CD4-positive, alpha-beta T cell treated with Interleukin-17A for 1 hour (primary cell): ENCODE data around the gene LRPPRC.

Source experiments
- DNase-seq: peaks from one replicate; pipeline ENCODE4 v3.0.0-alpha.2; 2020

The LRPPRC gene

DNA sequence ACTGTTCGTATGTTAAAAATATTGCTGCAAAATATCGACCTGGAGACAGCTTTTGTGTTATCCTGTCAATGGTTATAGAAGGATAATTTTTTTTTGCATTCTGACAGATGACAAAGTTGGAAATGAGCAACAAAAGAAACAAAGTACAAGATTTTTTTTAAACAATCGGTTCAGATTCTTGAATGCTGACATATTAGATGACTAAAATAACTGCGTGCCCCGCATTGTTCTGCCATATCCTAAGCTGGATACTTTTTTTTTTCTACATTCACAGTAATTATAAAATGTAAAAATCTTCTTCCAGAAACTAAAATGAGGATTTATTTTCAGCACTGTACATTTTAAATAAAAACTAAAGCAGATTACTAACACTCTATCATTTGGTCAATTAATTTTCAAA is 89.9 kb downstream of the LRPPRC start:
- no peak for DNase-seq

DNA sequence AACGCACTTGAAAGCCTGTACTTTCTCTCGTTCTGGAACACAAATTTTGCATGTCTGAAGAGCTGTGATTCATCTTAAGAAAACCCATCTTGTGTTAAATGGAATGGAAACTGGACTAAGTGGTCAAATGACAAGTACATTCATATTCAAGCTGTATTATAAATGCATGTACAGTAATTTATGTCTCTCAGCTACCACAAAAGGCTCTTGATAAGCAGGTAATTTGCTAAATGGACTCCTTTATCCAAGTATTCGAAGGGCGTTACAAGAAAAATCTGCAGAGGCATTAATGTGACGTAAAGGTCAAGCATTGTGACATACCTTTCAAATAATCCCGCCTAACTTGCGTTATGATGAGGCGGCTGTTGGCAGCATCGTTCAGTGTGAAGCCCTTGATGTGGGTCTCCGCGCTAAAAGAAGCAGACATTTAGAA is 90.4 kb downstream of the LRPPRC start:
- DNase-seq = no peak

DNA sequence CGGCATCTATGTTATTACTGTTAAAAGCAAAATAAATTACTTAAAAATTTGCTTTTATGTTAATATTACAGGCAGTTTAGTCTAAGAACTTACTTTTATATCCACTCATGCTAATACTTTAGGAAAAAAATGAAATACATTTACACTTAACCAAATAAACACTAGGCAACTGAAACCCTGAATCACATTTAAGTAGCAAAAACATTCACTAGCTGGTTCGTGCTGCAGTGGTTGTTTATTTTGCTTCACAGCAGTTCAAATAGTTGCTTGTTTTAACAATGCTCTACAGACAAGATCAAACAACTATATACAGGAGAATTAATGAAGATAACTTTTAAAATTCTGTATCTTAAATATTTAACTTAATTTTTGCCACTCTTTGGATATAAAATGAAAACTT is 96.2 kb downstream of the LRPPRC start:
- no peak for DNase-seq

DNA sequence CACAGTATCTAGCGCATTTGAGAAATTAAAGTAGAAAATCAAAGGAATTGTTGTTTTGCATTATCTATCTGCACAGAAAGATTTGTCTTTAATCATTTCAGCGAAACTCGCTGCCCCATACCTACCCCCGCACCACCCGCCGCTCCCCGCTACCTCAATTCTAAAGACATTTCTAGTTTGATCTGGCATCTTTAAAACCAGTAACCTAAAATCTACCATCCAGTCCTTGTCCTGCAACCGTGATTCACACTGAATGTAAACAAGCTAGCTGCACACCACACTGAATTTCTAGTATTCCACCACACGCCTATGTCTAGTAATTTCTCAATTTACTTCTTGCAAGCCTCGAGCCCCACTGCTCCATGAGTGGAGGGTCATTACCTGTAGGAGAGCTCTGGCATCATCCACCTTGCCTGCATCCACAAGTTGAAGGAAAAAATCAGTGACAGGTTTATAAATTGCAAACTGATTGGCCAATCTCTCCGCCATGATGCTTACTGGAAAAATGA is 96.9 kb downstream of the LRPPRC start:
- DNase-seq = no peak

DNA sequence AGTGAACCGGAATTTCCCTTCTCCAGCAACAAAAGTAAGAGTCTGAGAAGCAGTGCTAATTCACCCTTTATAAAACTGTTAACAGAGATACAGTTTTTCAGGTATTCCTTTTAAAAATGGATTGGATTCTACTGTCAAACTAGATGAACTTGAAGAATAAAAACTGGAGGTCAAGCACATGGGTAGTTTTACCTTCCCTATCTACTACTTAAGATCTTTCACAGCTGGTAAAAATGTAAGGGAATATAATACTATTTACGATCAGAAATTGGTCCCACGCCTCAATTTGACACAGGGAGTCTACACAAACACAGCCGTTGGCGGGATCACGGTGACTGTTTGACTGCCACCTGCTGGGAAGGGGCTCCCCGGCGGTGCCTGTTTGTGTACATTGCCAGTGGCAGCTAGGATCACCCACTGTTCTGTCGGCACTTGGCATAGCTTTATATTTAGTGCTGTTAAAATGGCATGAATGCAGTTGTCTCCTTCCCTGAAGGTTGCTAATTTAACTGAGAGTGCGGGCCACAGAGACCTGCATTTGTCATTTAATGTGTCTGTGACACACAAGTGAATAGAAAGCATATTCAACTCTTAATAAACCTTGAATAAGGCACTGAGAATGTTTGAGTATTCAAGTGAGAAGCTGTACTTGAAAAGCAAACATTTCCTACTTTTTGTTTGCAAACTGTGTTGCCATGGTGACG is 97.5 kb downstream of the LRPPRC start:
- no peak for DNase-seq

DNA sequence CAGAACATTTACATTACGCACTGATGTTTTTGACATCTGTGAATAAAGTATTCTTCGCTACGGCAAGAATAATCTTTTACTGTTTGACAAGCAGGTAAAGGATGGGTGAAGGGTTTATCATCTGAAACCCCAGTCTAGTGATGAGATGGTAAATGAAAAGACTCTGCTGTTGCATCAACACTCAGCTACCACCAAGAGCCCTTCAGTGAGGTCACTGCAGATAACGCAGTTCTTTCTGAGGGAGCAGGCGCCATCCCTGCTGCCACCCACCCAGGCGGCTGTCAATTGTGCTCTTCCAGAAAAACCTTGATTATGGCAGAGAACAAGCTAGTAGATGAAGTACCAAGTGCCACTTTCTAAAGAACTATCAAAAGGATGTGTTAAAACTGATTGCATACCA is 98.3 kb downstream of the LRPPRC start:
- no peak for DNase-seq

DNA sequence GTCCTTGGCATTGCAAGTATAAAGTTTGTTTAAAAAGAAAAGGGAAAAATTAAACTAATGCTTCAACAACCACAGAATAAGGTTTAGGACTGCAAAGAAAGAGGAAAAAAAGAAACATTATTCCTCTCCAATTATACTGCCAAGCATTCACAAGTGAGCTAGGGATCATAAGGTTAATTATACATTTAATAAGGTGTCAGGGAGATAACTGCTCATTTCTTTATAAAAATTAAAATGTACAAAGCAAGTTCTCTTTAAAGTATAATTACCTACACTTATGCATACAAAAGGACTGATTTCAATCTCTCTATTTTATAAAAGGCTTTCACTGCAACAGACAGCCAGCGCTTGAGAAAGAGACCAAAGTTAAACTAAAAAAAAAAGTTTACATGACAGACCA is 98.9 kb downstream of the LRPPRC start:
- DNase-seq = no peak

DNA sequence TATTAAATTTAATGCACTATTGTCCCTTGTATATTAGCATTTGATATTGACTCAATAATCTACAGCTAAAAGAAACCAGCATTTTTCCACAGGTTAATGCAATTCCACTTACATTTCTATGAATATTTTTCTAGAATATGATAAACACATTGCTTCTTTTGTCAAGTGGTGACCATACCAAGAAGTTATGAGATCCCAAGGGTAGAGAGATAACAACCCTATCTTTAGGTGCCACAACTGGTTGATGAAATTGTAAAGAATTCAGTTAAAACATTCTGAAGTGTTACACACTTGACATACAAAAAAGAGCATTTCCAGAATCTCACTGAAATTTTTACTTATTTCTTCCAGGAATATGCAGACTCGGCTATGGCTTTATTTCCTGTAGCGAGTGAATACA is 101.0 kb downstream of the LRPPRC start:
- no peak for DNase-seq

DNA sequence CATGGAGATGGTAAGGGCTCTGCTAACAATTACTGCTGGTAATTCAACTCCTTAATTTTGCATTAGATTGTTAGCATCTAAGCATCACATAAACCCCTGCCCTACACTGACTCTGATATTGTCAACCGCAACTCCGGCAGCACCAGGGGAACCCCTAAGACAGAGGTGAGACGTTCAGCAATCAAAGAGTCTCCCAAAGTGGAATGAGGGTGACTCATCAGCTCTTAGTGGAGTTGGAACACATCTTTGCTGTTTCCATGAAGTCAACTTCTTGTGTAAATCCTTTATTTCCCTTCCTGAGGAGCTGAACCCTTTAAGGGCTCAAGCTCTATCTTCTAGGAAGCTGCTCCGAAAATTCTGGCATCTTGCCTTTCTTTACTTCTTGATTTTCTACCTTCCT is 104.9 kb downstream of the LRPPRC start:
- no peak for DNase-seq

DNA sequence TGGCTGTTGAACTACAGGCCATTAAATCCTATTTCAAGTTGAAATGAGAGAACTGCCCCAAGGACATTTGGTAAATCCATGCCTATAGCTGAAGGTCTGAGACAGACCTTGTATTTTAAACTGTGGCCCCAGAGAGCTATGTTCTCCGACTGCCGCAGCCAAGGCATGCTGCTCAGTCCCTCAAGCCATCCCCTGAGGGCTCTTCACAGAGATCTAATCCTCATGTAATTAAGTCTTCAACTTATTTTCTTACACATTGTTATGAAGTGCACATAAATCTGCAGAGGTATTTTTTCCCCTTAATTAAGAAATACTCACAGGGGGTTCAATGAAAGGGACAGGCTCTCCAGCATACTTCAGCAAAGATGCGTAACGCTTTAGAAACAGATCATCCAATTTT is 106.4 kb downstream of the LRPPRC start:
- DNase-seq = no peak

DNA sequence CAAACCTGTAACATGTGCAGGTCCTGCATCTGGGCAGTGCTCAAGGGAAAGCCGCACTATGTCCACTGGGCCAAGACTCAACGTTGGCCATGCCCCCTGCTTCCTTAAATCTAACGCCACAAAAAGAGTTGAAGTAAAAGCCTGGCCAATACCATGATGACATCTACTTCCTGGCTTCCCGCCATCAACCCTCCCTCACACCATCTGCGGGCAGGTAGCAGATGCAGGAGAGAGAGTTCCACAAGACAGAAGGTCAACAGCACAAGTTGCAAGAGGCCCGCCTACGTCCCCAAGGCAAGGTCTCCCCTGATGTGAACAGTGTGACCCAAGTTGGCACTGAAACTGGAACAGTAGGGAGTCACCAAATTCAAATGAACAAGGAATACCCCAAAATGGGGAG is 108.6 kb downstream of the LRPPRC start:
- DNase-seq = no peak

DNA sequence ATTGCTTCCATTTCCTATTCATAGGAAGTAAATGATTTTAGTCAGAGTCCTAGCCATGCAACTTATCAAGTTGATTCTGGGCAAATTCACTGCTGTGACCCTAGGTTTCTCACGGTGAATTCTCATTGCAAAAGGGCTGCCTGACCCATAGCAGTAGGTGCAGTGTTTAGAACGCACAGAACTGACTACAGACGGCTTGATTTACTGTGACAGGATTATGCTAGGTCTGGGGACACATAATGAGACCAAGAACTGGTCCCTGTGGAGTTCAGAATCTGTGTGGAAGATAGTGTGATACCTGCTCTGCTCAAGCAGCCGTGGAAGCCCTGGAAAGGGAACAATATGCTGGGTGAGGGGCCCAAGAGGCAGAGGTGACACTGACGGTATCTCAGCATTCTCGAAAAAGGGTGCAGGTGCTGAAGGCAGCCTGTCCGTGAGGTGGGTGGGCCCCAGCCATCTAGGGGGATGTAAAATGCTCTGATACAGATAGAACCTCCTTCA is 110.6 kb downstream of the LRPPRC start:
- DNase-seq = no peak

DNA sequence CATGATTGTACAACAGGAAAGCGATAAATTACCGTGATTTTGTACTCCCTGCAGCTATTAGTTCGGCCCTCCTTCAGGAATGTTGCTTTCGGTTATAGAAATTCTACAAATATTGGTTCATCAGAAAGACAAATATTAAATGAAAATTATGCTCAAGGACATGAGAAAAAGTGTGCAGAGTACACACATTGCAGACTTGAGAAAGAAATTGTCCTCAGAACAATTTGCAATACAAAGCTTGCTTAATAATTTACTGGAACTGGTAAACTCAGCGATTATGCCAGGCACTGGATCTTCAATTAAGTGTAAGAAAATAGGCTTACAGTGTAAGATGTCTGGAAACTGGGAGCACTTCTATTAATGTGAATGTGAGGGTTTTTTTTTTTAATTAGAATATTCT is 111.1 kb downstream of the LRPPRC start:
- DNase-seq = no peak

DNA sequence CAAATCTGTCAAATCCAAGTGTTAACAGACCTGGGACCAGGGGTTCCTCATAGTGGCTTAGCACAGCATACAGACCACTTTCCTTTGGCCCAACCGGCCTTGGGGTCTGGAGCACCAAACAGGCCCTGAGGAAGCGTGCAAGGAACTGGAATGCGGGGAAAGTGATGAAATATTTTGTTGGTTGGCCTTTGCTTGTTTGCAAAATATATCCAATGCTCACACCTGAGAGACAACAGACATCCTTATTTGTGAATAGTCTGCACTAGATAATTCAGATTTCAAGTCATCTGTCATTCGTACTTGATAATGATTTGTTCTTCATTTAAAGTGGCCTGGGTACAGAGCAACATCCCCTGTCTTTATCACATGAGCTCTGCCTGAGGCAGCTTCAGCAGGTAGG is 113.5 kb downstream of the LRPPRC start:
- no peak for DNase-seq

DNA sequence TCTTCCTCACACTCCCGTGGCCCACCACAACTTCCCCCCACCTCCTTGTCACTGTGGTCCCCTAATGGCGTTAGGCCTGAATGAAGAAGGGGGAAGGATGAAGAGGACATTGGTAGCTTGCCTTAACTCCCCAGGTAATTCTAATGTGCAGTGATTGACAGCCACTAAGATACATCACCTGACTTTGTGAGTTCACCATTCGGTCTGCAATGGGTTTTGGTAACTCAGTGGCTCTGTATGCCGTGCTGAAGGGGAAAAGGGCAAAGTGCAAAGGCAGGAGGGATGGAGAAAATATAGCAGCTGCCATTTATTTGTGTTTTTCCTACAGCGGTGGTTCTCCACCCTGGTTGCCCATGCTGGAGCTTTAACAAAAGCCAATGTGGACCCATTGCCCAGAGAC is 114.8 kb downstream of the LRPPRC start:
- no peak for DNase-seq

DNA sequence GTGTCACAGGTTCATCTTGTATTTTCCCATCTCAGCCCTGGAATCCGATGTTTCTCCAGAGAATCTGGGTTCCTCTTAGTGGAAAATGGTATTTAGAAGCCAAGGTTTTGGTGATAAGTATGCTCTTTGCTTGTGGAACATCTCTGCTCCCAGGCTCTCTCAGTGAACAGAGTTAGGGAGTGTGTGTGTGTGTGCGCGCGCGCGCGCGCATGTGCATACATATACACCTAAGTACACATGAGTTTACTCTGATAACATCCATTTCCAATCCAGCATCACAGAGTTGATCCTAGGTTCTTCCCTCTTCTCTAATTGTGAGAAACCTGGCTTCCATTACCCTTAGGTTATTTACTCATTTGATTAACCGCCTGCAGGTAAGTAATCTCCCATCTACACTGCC is 115.3 kb downstream of the LRPPRC start:
- DNase-seq = no peak

DNA sequence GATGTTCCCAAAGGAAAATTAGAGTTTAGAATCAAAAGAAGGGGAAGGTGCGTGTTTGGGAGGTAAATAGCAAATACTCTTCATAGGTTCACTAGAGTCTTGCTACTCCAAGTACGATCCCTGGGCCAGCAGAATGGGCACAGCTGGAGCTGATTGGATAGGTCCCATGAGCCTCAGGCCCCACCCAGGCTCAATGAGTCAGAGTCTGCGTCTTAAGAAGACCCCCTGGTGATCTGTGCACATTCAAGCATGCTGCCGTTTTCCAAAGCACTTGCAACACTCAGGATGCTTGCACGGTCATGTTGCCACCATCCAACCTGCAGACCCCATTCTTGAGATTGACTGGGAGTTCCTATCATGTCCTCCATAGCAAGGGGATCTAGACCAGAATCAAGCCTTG is 116.5 kb downstream of the LRPPRC start:
- no peak for DNase-seq

DNA sequence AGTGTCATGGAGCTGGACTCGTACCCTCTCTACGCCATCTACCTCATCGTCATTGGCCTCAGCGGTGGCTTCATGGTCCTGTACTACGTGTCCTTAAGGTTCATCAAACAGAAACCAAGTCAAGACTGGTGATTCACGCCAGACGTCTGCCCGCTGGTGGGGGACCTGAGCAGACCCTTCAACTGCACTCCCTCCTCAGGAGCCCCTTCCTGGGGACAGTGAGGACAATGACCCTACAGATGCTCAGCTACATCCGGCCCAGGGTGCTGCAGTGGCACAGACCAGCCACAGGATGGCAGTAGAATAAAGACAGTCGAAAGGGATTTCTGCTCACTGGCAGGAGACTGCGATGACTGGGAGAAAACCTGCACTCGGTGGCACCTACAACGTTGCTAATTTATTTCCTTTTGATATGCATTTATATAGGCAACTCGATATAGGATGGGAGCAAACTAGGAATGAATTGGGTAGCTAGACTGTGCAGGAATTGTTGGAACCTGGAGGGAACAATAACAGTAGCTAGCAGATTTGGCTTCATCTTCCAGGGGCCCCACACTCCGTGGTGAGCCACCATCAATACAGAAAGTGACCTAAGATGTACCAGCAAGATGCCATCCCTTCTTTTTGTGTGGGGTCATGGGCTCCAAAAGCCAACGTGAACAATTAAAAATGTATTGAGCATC is 117.9 kb downstream of the LRPPRC start:
- peak; percentile 53 for DNase-seq

DNA sequence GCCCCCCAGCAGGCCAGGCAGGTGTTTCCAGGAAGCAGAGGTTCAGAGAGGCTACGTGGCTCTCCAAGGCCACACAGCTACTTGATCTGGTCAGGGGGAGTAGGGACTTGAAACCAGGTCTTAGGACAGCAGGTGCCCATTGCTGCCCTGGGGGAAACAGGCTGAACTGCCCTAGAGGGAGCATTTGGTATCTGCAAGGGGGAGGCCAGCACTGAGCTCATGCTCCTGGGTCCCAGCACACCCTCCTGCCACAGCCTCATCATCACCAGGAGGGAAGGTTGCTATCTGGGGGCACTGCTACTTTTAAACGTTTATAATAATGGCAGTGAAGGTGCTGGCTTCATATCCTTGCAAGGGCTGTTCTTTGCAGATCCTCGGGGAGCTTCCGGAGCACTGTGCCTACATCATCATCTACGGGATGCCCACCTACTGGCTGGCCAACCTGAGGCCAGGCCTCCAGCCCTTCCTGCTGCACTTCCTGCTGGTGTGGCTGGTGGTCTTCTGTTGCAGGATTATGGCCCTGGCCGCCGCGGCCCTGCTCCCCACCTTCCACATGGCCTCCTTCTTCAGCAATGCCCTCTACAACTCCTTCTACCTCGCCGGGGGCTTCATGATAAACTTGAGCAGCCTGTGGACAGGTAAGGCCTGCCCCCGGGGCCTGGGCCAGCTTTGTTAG is 120.9 kb downstream of the LRPPRC start:
- DNase-seq = no peak

DNA sequence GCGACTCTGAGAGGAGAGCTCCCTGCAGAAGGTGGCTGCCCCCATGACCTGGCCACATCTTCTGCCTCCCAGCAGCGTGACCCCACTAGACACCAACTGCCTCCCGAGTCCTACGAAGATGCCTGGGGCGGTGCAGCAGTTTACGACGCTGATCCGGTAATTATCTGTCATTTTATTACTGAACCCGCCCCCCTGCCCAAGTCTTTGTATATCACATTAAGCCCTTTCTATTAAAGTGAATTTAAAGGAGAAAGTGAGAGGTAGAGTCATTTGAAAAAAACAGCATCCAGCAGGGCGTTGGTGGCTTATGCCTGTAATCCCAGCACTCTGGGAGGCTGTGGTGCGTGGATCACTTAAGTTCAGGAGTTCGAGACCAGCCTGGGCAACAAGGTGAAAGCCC is 123.6 kb downstream of the LRPPRC start:
- no peak for DNase-seq

DNA sequence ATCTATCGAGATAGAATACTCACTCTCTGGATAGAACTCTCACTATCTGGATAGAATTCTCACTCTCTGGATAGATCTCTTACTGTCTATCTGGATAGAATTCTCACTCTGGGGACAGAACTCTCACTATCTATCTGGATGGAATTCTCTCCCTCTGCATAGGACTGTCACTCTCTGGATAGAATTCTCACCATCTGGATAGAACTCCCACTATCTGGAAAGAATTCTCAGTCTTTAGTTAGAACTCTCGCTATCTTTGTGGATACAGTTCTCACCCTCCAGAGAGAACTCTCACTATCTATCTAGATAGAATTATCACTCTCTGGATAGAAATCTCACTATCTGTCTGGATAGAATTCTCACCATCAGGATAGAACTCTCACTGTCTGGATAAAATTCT is 140.5 kb downstream of the LRPPRC start:
- DNase-seq = no peak

DNA sequence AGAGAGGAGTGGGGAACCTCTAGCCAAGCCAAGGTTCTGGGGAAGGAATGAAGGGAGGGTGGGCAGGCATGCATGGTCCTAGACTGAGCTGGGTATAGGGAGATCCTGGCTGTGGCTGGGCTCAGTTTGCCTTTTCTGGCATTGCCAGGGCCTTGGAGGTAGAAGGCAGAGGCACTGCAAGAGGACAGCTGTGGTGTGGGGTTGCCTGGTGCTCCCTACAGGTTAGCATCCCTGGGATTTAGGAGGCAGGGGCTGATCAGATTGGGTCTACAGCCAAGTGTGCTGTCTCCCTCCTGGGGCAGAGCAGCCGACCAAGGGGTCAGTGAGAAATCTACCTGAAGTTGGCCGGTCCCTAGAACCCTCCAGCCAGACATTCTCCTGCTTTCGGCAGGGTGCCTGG is 141.1 kb downstream of the LRPPRC start:
- DNase-seq = no peak

DNA sequence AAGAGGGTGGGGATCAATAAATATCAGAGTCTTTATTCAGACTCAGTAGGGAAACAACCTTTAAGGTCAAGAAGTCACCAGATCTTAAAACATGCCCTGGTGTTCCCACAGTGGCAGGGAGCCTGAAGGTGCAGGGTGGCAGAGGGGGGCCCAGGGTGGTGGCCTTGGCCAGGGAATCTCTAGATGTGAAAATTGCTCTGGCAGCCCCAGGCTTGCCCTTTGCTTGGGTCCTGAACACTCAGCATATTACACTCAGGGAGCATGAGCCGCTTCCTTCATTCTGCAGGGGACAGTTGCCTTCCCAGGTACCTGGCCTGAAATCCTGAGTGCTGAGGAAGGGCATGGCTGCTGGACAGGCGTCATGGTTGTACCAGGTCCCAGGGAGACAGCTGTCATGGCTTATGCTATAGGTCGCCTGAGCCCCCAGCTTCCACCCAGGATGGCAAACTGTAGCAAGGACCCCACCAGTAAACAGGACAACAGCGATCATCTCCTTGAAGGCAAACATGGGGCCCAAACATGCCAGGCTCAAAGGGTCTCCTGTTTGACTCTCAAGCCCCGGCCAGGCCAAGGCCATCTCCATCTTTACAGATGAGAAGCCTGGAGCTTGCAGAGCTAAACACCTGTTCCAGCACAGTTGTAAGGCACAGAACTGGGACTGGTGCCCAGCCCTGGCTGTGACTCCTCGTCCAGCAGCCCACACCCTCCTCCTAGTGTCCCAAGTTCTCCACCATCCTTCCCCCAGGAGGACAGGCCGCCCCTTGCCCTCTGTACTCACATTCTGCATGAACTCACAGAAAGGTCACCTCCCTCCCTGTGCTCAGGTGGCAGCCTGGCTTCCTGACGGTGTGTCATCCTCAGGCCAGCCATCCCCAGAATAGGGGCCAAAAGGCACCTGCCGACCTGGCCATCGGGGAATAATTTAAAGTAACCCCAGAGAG is 142.4 kb downstream of the LRPPRC start:
- no peak for DNase-seq
